HFFc6 (cell line): ENCODE data around the gene NT5C1B. TPM values are rescaled to one million over a fixed set of nuclear protein-coding genes. Genes with fewer than 3 reads are reported as not detected.

Experiments used
- DNase-seq: peaks from one replicate; pipeline ENCODE4 v3.0.0-alpha.2; 2018
- H3K27ac Mint-ChIP-seq: 2 replicates; pipeline ENCODE4 v1.8.0; 2020; ENCODE audit warnings: mild to moderate bottlenecking, mixed read lengths
- H3K27me3 Mint-ChIP-seq: 2 replicates; pipeline ENCODE4 v1.8.0; 2021; ENCODE audit warnings: mild to moderate bottlenecking, moderate library complexity, mixed read lengths; ENCODE audit not compliant: insufficient read depth
- H3K36me3 Mint-ChIP-seq: 2 replicates; pipeline ENCODE4 v1.8.0; 2021; ENCODE audit warnings: low read depth, mixed read lengths
- H3K4me1 Mint-ChIP-seq: 2 replicates; pipeline ENCODE4 v1.8.0; 2020; ENCODE audit warnings: low read depth, mixed read lengths
- H3K4me3 Mint-ChIP-seq: 2 replicates; pipeline ENCODE4 v1.8.0; 2020; ENCODE audit warnings: mild to moderate bottlenecking, moderate library complexity, mixed read lengths
- H3K9me3 Mint-ChIP-seq: 2 replicates; pipeline ENCODE4 v1.8.0; 2020; ENCODE audit warnings: mild to moderate bottlenecking, mixed read lengths
- CTCF ChIP-seq: fragments of 200-600 bp; sonication (generic); IDR thresholded peaks from 2 replicates; pipeline ENCODE4 v1.5.0; 2021; ENCODE audit warnings: antibody characterized with exemption, mild to moderate bottlenecking
- total RNA-seq, 6 experiments: library from RNA; stranded (reverse); fragmentation: NEBNext Ultra II Directional; extraction: Animal tissue kit (Norgen Biotek cat#: 25700); gene quantifications; 2 replicates in 1 of 6; 3 replicates in 5 of 6; pipeline ENCODE4 v1.2.3, GENCODE V29; 2021

Gene NT5C1B
- total RNA-seq, 6 experiments from 2014 or later: not detected

- Mint-ChIP-seq H3K4me3 (no peak overlapping the region), H3K27me3 (no peaks in the 10 kb centered on the region), H3K9me3 (no peaks in the 10 kb centered on the region), H3K27ac (no peak overlapping the region), H3K36me3 (no peaks in the 10 kb centered on the region), H3K4me1 (no peaks in the 10 kb centered on the region)
- no peak for DNase-seq
- TF ChIP-seq CTCF: no peak
Measured at GRCh38 chr2:18600255-18600613, 10.9 kb upstream of the NT5C1B start.

- no peak for TF ChIP-seq CTCF
- peak; percentile 30 for DNase-seq
Measured at GRCh38 chr2:18599509-18600254, 10.3 kb upstream of the NT5C1B start.

GRCh38 chr2:18598848-18599484 lies 9.6 kb upstream of the NT5C1B start:
- Mint-ChIP-seq H3K4me3 (no peak overlapping the region), H3K27ac (no peak overlapping the region), H3K4me1 (peaks cover 3% of the 10 kb centered on the region), H3K27me3 (no peaks in the 10 kb centered on the region), H3K36me3 (no peaks in the 10 kb centered on the region), H3K9me3 (no peaks in the 10 kb centered on the region)
- no peak for TF ChIP-seq CTCF
- no peak for DNase-seq

More at GRCh38 chr2:18599509-18600254, 10.3 kb upstream of the NT5C1B start:
- Mint-ChIP-seq H3K27ac (no peak overlapping the region), H3K27me3 (no peaks in the 10 kb centered on the region), H3K9me3 (no peaks in the 10 kb centered on the region), H3K36me3 (no peaks in the 10 kb centered on the region), H3K4me3 (no peak overlapping the region), H3K4me1 (no peaks in the 10 kb centered on the region)

GRCh38 chr2:18597618-18598017 lies 8.2 kb upstream of the NT5C1B start:
- H3K27me3 Mint-ChIP-seq: no peaks in the 10 kb centered on the region
- no peak overlapping the region for H3K4me3 Mint-ChIP-seq
- no peaks in the 10 kb centered on the region for H3K9me3 Mint-ChIP-seq
- peaks cover 16% of the 10 kb centered on the region for H3K4me1 Mint-ChIP-seq
- DNase-seq: no peak
- no peaks in the 10 kb centered on the region for H3K36me3 Mint-ChIP-seq
- TF ChIP-seq CTCF: no peak
- no peak overlapping the region for H3K27ac Mint-ChIP-seq

- Mint-ChIP-seq H3K9me3 (no peaks in the 10 kb centered on the region), H3K4me1 (peaks cover 23% of the 10 kb centered on the region), H3K36me3 (no peaks in the 10 kb centered on the region), H3K27me3 (no peaks in the 10 kb centered on the region), H3K4me3 (no peak overlapping the region), H3K27ac (no peak overlapping the region)
- no peak for DNase-seq
- no peak for TF ChIP-seq CTCF
Measured at GRCh38 chr2:18596993-18597392, 7.6 kb upstream of the NT5C1B start.
